Upper lobe of right lung (tissue), 1 donor: ENCODE measurements around the gene DLX5. TPM values are rescaled to one million over a fixed set of nuclear protein-coding genes. Genes with fewer than 3 reads are reported as not detected.
A peak's percentile ranks its signal among the peaks of the same experiment; 100 is the strongest.

Source experiments
- ATAC-seq: fragments of 200-7000 bp; cut with Tn5 transposase; one replicate; pipeline ENCODE4 v1.9.1; 2020; ENCODE audit warnings: mild to moderate bottlenecking, moderate library complexity
- DNase-seq: peaks from one replicate; pipeline ENCODE4 v3.0.0-alpha.2; 2020
- H3K27ac ChIP-seq: fragments of 200-600 bp; one replicate; pipeline ENCODE4 v1.8.0; 2022
- H3K27me3 ChIP-seq: fragments of 200-600 bp; one replicate; pipeline ENCODE4 v1.8.0; 2022; ENCODE audit warnings: mild to moderate bottlenecking
- H3K36me3 ChIP-seq: fragments of 200-600 bp; one replicate; pipeline ENCODE4 v1.8.0; 2022
- H3K4me1 ChIP-seq: fragments of 200-600 bp; one replicate; pipeline ENCODE4 v1.8.0; 2022
- H3K4me3 ChIP-seq: fragments of 200-600 bp; one replicate; pipeline ENCODE4 v1.8.0; 2022; ENCODE audit warnings: mild to moderate bottlenecking
- H3K9me3 ChIP-seq: fragments of 200-600 bp; one replicate; pipeline ENCODE4 v1.8.0; 2022
- intact Hi-C: fragments of 100-400 bp; cut with DNase I; formaldehyde crosslinking; loops from one replicate; pipeline ENCODE4 v1.11.0; 2022
- total RNA-seq: library from RNA; stranded (reverse); fragmentation: NEBNext Ultra II Directional; extraction: Animal tissue kit (Norgen Biotek cat#: 25700); gene quantifications from one replicate; pipeline ENCODE4 v1.2.1, GENCODE V29; 2021
- TF ChIP-seq, protein P1 (sequence below): fragments of 200-600 bp; IDR thresholded peaks from one replicate; pipeline ENCODE4 v1.8.0; 2022; ENCODE audit warnings: antibody characterized with exemption
- donor health status: DM: no; HTN: yes; CAD: no; lungs with severe emphysema.

The DLX5 gene
- total RNA-seq, 1 donor from 2014 or later: not detected

DNA sequence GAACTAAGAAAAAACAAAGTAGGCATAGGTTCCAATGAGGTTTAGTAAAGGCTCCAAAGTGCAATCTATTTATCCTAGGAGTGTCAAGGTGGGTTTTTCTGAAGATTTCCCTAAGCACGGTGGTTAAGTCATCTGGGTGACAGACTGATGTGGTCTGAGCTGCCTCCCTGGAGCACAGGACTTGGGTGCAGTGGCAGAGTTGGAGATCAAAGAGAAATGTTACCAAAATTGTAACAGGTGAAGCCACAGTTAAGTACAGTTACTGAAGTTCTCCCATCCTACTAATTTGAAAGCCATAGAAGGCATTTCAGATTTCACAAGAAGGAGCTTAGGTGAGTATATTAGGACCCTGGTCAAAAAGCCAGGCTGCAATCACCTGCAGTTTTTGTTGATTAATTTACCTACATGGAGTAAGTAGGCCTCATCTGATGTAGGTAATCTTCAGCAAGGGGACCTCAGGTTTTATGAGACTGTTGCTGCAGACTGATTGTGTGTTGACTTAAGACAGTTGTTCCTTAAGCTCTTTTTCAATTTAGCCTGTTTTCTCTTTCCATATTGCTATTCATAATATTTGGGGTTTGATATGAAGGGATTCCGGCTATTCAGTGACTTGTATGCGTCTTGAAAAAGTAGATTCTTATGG is 16.2 kb downstream of the DLX5 start:
- no peak for DNase-seq
- ATAC-seq: no peak
- Histone ChIP-seq H3K27ac (no peak overlapping the region), H3K4me1 (peaks cover 12% of the 10 kb centered on the region), H3K36me3 (no peaks in the 10 kb centered on the region), H3K9me3 (no peaks in the 10 kb centered on the region), H3K27me3 (peaks cover 99% of the 10 kb centered on the region), H3K4me3 (no peak overlapping the region)
- TF ChIP-seq, protein P1, sequence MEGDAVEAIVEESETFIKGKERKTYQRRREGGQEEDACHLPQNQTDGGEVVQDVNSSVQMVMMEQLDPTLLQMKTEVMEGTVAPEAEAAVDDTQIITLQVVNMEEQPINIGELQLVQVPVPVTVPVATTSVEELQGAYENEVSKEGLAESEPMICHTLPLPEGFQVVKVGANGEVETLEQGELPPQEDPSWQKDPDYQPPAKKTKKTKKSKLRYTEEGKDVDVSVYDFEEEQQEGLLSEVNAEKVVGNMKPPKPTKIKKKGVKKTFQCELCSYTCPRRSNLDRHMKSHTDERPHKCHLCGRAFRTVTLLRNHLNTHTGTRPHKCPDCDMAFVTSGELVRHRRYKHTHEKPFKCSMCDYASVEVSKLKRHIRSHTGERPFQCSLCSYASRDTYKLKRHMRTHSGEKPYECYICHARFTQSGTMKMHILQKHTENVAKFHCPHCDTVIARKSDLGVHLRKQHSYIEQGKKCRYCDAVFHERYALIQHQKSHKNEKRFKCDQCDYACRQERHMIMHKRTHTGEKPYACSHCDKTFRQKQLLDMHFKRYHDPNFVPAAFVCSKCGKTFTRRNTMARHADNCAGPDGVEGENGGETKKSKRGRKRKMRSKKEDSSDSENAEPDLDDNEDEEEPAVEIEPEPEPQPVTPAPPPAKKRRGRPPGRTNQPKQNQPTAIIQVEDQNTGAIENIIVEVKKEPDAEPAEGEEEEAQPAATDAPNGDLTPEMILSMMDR: no peak
- intact Hi-C loops: no loop called here

DNA sequence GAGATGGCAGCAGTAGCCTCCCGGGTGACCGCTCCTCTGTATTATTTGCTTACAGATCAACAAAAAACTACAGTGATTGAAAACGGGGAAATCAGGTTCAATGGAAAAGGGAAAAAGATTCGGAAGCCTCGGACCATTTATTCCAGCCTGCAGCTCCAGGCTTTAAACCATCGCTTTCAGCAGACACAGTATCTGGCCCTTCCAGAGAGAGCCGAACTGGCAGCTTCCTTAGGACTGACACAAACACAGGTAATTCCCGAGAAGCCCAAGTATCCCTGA is 17.1 kb downstream of the DLX5 start:
- no peaks in the 10 kb centered on the region for H3K9me3 ChIP-seq
- no peak for DNase-seq
- intact Hi-C loops: no loop called here
- ATAC-seq: no peak
- TF ChIP-seq, protein P1: no peak
- H3K27me3 ChIP-seq: peaks cover 99% of the 10 kb centered on the region
- no peak overlapping the region for H3K27ac ChIP-seq
- no peak overlapping the region for H3K4me3 ChIP-seq
- H3K36me3 ChIP-seq: no peaks in the 10 kb centered on the region
- peaks cover 12% of the 10 kb centered on the region for H3K4me1 ChIP-seq

DNA sequence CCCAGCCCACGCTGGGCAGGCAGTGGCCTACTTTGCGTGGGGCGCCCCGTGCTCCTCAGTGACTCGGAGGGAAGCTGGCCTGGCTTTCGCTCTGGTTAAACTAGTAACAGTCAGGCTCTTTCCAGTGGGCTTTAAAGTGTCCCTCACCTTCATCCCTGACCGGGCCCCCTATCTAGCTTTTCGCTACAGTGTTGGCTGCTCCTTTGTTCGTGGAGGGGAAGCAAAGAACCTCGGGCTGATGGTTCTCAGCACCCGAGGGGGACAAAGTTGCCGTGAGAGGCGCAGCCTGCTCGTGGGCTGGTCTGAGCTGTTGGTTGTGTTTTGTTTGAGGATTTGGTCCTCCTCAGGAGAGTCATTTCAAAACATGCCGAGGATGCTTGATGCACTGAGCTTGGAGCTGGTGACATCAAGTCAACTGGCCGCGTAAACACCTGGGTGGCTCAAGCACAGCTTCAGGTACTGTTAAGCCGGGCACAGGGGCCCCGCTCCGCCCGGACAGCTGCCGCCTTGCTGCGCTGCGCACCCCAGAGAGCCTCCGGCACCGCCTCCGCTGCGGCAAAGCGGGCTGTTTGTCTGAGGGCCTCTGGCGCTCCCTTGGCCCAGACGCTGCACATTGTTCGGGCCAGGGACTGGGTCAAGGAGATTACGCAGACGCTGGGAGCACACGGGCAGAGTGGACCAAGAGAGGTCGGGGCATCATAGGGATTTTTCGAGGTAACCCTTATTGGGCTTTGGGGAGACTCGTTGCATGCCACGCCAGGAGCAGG is 17.6 kb downstream of the DLX5 start:
- H3K9me3 ChIP-seq: no peaks in the 10 kb centered on the region
- TF ChIP-seq, protein P1: no peak
- no peak overlapping the region for H3K4me3 ChIP-seq
- DNase-seq (no peak), ATAC-seq (no peak)
- H3K36me3 ChIP-seq: no peaks in the 10 kb centered on the region
- H3K4me1 ChIP-seq: peaks cover 12% of the 10 kb centered on the region
- H3K27me3 ChIP-seq: peaks cover 99% of the 10 kb centered on the region
- intact Hi-C loops: no loop called here
- no peak overlapping the region for H3K27ac ChIP-seq

DNA sequence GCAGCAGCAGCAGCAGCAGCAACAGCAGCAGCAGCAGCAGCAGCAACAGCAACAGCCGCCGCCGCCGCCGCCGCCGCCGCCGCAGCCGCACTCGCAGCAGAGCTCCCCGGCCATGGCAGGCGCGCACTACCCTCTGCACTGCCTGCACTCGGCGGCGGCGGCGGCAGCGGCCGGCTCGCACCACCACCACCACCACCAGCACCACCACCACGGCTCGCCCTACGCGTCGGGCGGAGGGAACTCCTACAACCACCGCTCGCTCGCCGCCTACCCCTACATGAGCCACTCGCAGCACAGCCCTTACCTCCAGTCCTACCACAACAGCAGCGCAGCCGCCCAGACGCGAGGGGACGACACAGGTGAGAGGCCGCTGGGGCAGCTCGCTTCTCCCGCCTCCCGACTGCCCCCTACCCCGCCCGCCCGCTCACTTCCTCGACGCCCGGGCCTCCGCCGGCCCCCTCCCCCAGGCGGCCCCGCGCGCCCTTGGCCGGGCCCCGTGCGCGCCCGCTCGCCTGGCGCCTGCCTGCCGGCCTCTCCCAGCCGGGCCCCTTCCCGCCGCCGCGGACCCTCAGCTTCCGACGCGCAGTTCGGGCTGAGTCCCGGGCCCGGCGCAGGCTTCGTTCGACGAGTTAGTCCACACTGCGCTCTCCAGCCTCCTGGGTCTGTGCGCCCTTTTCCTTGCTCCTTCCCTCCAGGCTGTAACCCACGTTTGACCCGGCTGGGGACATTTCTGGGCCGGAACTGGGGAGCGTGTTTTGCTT is 18.4 kb downstream of the DLX5 start:
- peak; percentile 67 for ATAC-seq
- H3K9me3 ChIP-seq: no peaks in the 10 kb centered on the region
- no peak for DNase-seq
- intact Hi-C loops: no loop called here
- H3K27ac ChIP-seq: no peak overlapping the region
- TF ChIP-seq, protein P1: no peak
- no peaks in the 10 kb centered on the region for H3K36me3 ChIP-seq
- peaks cover 99% of the 10 kb centered on the region for H3K27me3 ChIP-seq
- peak overlapping the region; percentile 8 for H3K4me3 ChIP-seq
- H3K4me1 ChIP-seq: peaks cover 12% of the 10 kb centered on the region

DNA sequence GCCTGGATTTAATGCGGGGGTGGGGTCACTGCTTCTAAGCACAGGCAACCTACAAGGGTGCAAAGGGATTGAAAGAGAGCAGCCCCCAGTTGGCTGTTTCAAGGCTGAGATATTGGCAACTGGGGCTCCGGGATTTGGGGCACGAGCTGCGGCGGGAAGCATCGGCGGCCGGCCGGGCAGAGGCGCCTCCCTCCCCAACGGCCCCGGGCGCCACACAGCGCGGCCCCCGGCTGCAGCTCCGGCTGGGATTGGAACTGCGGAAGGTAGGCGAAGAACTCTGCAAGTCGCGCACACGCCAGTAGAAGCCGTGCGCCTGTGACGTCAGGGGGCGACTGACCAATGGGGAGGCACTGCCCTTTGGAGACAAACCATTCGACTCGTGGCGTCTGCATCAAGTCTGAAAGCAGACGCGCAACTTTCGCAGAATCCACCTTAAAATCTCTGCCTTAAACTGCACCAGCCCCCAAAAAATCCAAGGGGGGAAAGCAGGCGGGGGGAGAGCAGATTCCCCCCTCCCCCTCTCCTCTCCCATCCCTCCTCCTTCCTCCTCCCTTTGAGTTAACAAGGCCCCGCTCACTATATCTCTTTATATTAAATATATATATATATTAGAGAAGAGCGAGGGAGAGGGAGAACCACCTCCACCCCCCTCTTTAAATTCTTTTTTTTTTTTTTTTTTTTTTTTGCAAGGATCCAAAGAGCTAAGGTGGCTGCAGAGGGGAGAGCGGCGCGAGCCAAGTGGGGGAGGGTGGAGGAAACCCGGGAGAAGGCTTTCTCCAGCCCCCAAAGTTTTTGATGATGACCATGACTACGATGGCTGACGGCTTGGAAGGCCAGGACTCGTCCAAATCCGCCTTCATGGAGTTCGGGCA is 19.2 kb downstream of the DLX5 start, which contains the start of gene DLX6:
TSS of gene DLX6 (plus strand) at position 371 of the 872 bp plus-strand sequence. CDS start at position 796, 425 bp downstream.
- peak; percentile 11 for ATAC-seq
- H3K4me3 ChIP-seq: peak within 1 kb of the TSS; percentile 8

More for the DNA sequence above, 19.2 kb downstream of the DLX5 start, which contains the start of gene DLX6:
- intact Hi-C loops: no loop called here
- Histone ChIP-seq H3K27ac (no peak within 1 kb of the TSS), H3K9me3 (no peaks in the 10 kb centered on the region), H3K27me3 (peaks cover 99% of the 10 kb centered on the region), H3K4me1 (peaks cover 12% of the 10 kb centered on the region), H3K36me3 (no peaks in the 10 kb centered on the region)
- TF ChIP-seq, protein P1: no peak
- no peak for DNase-seq
